K562 (cell line): ENCODE measurements around the gene IFNGR2. TPM values are rescaled to one million over a fixed set of nuclear protein-coding genes. Genes with fewer than 3 reads are reported as not detected.

ENCODE experiments used
- ARID1B ChIP-seq: fragments of 450-650 bp; IDR thresholded peaks from 2 replicates; pipeline ENCODE4 v1.6.1; 2016; ENCODE audit warnings: antibody characterized with exemption, mild to moderate bottlenecking, inconsistent platforms
- CCAR2 ChIP-seq: fragments of 200-400 bp; formaldehyde crosslinking; IDR thresholded peaks from 2 replicates; pipeline ENCODE4 v1.6.1; 2017; ENCODE audit warnings: mild to moderate bottlenecking, low read depth, low read length
- ETS2 ChIP-seq: IDR thresholded peaks from 2 replicates; pipeline ENCODE4 v1.6.1; 2016; ENCODE audit warnings: borderline replicate concordance, missing genetic modification characterization, mild to moderate bottlenecking, moderate library complexity, missing compliant biosample characterization; ENCODE audit not compliant: poor library complexity, severe bottlenecking
- HCFC1 ChIP-seq: IDR thresholded peaks from 2 replicates; pipeline ENCODE4 v1.6.1; 2012; ENCODE audit warnings: low read depth, low read length, improper control_type of control experiment
- JUN ChIP-seq, 2 experiments: sonication (generic) in 1 of 2; formaldehyde crosslinking in 1 of 2; IDR thresholded peaks; 2 replicates each; pipeline versions ENCODE4 v1.6.1 to v1.8.0; 2012 to 2022; ENCODE audit warnings: borderline replicate concordance in 2 of 2, mild to moderate bottlenecking in 2 of 2, improper control_type of control experiment in 1 of 2, low read depth in 1 of 2, low read length in 1 of 2, missing genetic modification reagents in 1 of 2
- NONO ChIP-seq, 2 experiments: fragments of 200-400 bp in 1 of 2; fragments of 450-650 bp in 1 of 2; formaldehyde crosslinking in 1 of 2; IDR thresholded peaks; 2 replicates each; pipeline ENCODE4 v1.6.1; 2017; ENCODE audit warnings: low read depth in 2 of 2, mild to moderate bottlenecking in 2 of 2, moderate library complexity in 2 of 2, low read length in 1 of 2
- NUFIP1 ChIP-seq: fragments of 450-650 bp; IDR thresholded peaks from 2 replicates; pipeline ENCODE4 v1.6.1; 2018; ENCODE audit not compliant: partially characterized antibody
- PHF21A ChIP-seq: fragments of 450-650 bp; IDR thresholded peaks from 2 replicates; pipeline ENCODE4 v1.6.1; 2017; ENCODE audit warnings: low read depth, borderline replicate concordance
- POU5F1 ChIP-seq: fragments of 150-350 bp; IDR thresholded peaks from 2 replicates; pipeline ENCODE4 v1.6.1; 2014; ENCODE audit warnings: borderline replicate concordance, low read length, low read depth, mild to moderate bottlenecking; ENCODE audit not compliant: partially characterized antibody
- RERE ChIP-seq: sonication (generic); formaldehyde crosslinking; IDR thresholded peaks from 2 replicates; pipeline ENCODE4 v1.8.0; 2023; ENCODE audit warnings: missing genetic modification reagents, mild to moderate bottlenecking, borderline replicate concordance
- RFX1 ChIP-seq: fragments of 450-650 bp; IDR thresholded peaks from 2 replicates; pipeline ENCODE4 v1.6.1; 2016; ENCODE audit warnings: mild to moderate bottlenecking, moderate library complexity
- SMARCE1 ChIP-seq: fragments of 450-650 bp; IDR thresholded peaks from 2 replicates; pipeline ENCODE4 v1.7.1; 2016; ENCODE audit warnings: mild to moderate bottlenecking
- ZNF253 ChIP-seq: fragments of 250-450 bp; sonication (Bioruptor Pico); conservative IDR thresholded peaks from 2 replicates; pipeline ENCODE4 v1.6.1; 2021; ENCODE audit warnings: mild to moderate bottlenecking
- ZNF589 ChIP-seq: fragments of 200-800 bp; sonication (Bioruptor generic); IDR thresholded peaks from 2 replicates; pipeline ENCODE4 v1.6.1; 2016; ENCODE audit warnings: low read depth, missing genetic modification characterization, missing compliant biosample characterization
- polyA plus RNA-seq, 8 experiments: library from polyadenylated mRNA; depleted of rRNA in 4 of 8; stranded (reverse) in 5 of 8; unstranded in 3 of 8; fragments of >200 nt; fragmentation: Nextera tagmentation in 2 of 8; fragmentation: Illumina TruSeq in 1 of 8; extraction: Ambion mirVana in 2 of 8; extraction: Trizol in 1 of 8; gene quantifications; 2 replicates each; pipeline versions ENCODE4 v1.2.1 to v1.2.3, GENCODE V29; 2011 to 2014; ENCODE audit warnings: inconsistent platforms in 1 of 8, missing spikeins in 1 of 8
- total RNA-seq, 7 experiments: library from RNA; depleted of rRNA in 6 of 7; stranded (reverse); fragments of >200 nt in 6 of 7; fragmentation: Illumina TruSeq in 2 of 7; extraction: Trizol in 2 of 7; gene quantifications; 2 replicates each; pipeline versions ENCODE4 v1.2.1 to v1.2.3, GENCODE V29; 2011 to 2021; ENCODE audit warnings: low replicate concordance in 1 of 7
- TF ChIP-seq, protein P1 (sequence below): fragments of 250-450 bp; sonication (Bioruptor Pico); IDR thresholded peaks from 2 replicates; pipeline ENCODE4 v1.5.0; 2021; ENCODE audit warnings: mild to moderate bottlenecking, borderline replicate concordance
- TF ChIP-seq, protein P2 (sequence below): fragments of 450-650 bp; formaldehyde crosslinking; IDR thresholded peaks from 2 replicates; pipeline ENCODE4 v1.4.0; 2020; ENCODE audit warnings: mild to moderate bottlenecking
- TF ChIP-seq, protein P3 (sequence below): fragments of 450-650 bp; formaldehyde crosslinking; conservative IDR thresholded peaks from 2 replicates; pipeline ENCODE4 v1.4.0; 2022; ENCODE audit warnings: mild to moderate bottlenecking, missing genetic modification characterization

IFNGR2 gene
- total and polyA plus RNA-seq, 9 of the 15 experiments (the other 6 are each of a cell fraction or from before 2014, with no cell fraction given) = 6.7 to 58.0 (median 28.5) TPM

- TF ChIP-seq, protein P1, sequence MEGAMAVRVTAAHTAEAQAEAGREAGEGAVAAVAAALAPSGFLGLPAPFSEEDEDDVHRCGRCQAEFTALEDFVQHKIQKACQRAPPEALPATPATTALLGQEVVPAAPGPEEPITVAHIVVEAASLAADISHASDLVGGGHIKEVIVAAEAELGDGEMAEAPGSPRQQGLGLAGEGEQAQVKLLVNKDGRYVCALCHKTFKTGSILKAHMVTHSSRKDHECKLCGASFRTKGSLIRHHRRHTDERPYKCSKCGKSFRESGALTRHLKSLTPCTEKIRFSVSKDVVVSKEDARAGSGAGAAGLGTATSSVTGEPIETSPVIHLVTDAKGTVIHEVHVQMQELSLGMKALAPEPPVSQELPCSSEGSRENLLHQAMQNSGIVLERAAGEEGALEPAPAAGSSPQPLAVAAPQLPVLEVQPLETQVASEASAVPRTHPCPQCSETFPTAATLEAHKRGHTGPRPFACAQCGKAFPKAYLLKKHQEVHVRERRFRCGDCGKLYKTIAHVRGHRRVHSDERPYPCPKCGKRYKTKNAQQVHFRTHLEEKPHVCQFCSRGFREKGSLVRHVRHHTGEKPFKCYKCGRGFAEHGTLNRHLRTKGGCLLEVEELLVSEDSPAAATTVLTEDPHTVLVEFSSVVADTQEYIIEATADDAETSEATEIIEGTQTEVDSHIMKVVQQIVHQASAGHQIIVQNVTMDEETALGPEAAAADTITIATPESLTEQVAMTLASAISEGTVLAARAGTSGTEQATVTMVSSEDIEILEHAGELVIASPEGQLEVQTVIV (CRISPR knock-in tag) = no peak
- TF ChIP-seq ZNF589 (CRISPR knock-in tag) (0 out of 2 replicates have a peak, but pooled peaks have one; percentile 26), CCAR2 (no peak), ETS2 (no peak), SMARCE1 (peak; percentile 44; the same call in 1 of the 2 replicates), PHF21A (peak; percentile 87; the same call in 1 of the 2 replicates), JUN (IDR thresholded peaks at IDR 0.05; ENCODE audit: borderline replicate concordance, low read depth, low read length) (peak; percentile 82), JUN (CRISPR knock-in tag; IDR thresholded peaks at IDR 0.05; ENCODE audit: borderline replicate concordance) (no peak), POU5F1 (no peak), NUFIP1 (no peak), NONO (IDR thresholded peaks at IDR 0.05; ENCODE audit: low read depth in 2 of 2, low read length in 1 of 2) (no peak), RFX1 (no peak), ZNF253 (CRISPR knock-in tag) (no peak), RERE (no peak), HCFC1 (no peak), ARID1B (peak; percentile 71)
- TF ChIP-seq, protein P2, sequence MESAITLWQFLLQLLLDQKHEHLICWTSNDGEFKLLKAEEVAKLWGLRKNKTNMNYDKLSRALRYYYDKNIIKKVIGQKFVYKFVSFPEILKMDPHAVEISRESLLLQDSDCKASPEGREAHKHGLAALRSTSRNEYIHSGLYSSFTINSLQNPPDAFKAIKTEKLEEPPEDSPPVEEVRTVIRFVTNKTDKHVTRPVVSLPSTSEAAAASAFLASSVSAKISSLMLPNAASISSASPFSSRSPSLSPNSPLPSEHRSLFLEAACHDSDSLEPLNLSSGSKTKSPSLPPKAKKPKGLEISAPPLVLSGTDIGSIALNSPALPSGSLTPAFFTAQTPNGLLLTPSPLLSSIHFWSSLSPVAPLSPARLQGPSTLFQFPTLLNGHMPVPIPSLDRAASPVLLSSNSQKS (CRISPR knock-in tag) = no peak
- TF ChIP-seq, protein P3, sequence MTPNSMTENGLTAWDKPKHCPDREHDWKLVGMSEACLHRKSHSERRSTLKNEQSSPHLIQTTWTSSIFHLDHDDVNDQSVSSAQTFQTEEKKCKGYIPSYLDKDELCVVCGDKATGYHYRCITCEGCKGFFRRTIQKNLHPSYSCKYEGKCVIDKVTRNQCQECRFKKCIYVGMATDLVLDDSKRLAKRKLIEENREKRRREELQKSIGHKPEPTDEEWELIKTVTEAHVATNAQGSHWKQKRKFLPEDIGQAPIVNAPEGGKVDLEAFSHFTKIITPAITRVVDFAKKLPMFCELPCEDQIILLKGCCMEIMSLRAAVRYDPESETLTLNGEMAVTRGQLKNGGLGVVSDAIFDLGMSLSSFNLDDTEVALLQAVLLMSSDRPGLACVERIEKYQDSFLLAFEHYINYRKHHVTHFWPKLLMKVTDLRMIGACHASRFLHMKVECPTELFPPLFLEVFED (CRISPR knock-in tag) = no peak
Observed at GRCh38 chr21:33434770-33435360, 31.7 kb downstream of the IFNGR2 start (continued).
